ENCODE results near the gene ABCA1. TPM values are rescaled to one million over a fixed set of nuclear protein-coding genes. Genes with fewer than 3 reads are reported as not detected.

The ABCA1 gene
- polyA plus RNA-seq, 1 experiment, result 29.6 TPM

- DNase-seq (ENCODE audit: low read depth, low spot score), result no peak
- CTCF ChIA-PET, result interaction anchor here (0.6 to 0.8 kb wide), 2 partner anchors 19 to 94 kb away, joined by 3 to 4 read pairs; no protein-coding TSS in a partner anchor
- H3K27me3 ChIP-seq (ENCODE audit: control insufficient read depth, insufficient read depth, low read length), result no peaks in the 10 kb centered on the region
- TF ChIP-seq CTCF (IDR thresholded peaks at IDR 0.05; ENCODE audit: low read depth, low read length), result no peak
- H3K4me3 ChIP-seq (ENCODE audit: low read depth, low read length), result no peak overlapping the region
- no peak overlapping the region for H3K27ac ChIP-seq (ENCODE audit: low read depth, low read length)
- H3K9me3 ChIP-seq (ENCODE audit: control insufficient read depth, insufficient read depth, low read length), result no peaks in the 10 kb centered on the region
- POLR2A ChIA-PET, result no interaction called here
Measured at GRCh38 chr9:104800068-104800785, 127.7 kb downstream of the ABCA1 start.

GRCh38 chr9:104798209-104798995, 129.6 kb downstream of the ABCA1 start:
- no peak overlapping the region for H3K27ac ChIP-seq (ENCODE audit: low read depth, low read length)
- H3K9me3 ChIP-seq (ENCODE audit: control insufficient read depth, insufficient read depth, low read length), result no peaks in the 10 kb centered on the region
- H3K4me3 ChIP-seq (ENCODE audit: low read depth, low read length), result no peak overlapping the region
- ChIA-PET POLR2A (no interaction called here), CTCF (interaction anchor here (1.1 kb wide), 1 partner anchor 10 kb away, joined by 4 read pairs; no protein-coding TSS in a partner anchor)
- H3K27me3 ChIP-seq (ENCODE audit: control insufficient read depth, insufficient read depth, low read length), result no peaks in the 10 kb centered on the region
- DNase-seq (ENCODE audit: low read depth, low spot score), result no peak
- no peak for TF ChIP-seq CTCF (IDR thresholded peaks at IDR 0.05; ENCODE audit: low read depth, low read length)

DNA sequence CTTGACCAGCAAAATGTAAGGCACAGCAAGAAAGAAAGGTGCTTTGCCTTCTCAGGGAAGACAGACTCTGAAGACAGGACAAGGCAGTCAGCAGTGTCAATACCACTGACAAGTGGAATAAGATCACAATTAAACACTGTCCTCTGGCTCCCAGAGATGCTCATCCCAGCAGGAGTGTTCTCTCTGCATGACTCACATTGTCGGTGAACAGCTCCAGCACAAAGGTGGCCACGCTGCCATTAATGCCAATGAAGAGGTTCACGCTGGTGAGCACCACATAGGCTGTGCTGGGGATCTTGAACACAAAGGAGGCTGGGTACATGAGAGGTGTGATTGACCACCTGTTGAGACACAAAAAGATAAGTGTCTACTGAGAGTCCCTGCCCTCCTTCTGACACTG, 132.1 kb downstream of the ABCA1 start:
- no peaks in the 10 kb centered on the region for H3K9me3 ChIP-seq (ENCODE audit: control insufficient read depth, insufficient read depth, low read length)
- H3K27me3 ChIP-seq (ENCODE audit: control insufficient read depth, insufficient read depth, low read length), result no peaks in the 10 kb centered on the region
- ChIA-PET CTCF (no interaction called here), POLR2A (no interaction called here)
- TF ChIP-seq CTCF (IDR thresholded peaks at IDR 0.05; ENCODE audit: low read depth, low read length), result no peak
- H3K4me3 ChIP-seq (ENCODE audit: low read depth, low read length), result no peak overlapping the region
- no peak overlapping the region for H3K27ac ChIP-seq (ENCODE audit: low read depth, low read length)
- DNase-seq (ENCODE audit: low read depth, low spot score), result no peak

- POLR2A ChIA-PET, result no interaction called here
- CTCF ChIA-PET, result no interaction called here
- no peak for DNase-seq (ENCODE audit: low read depth, low spot score)
- H3K27ac ChIP-seq (ENCODE audit: low read depth, low read length), result no peak overlapping the region
- H3K4me3 ChIP-seq (ENCODE audit: low read depth, low read length), result no peak overlapping the region
- TF ChIP-seq CTCF (IDR thresholded peaks at IDR 0.05; ENCODE audit: low read depth, low read length), result no peak
- H3K27me3 ChIP-seq (ENCODE audit: control insufficient read depth, insufficient read depth, low read length), result no peaks in the 10 kb centered on the region
- H3K9me3 ChIP-seq (ENCODE audit: control insufficient read depth, insufficient read depth, low read length), result no peaks in the 10 kb centered on the region
Measured at GRCh38 chr9:104795082-104795481, 132.9 kb downstream of the ABCA1 start.

DNA sequence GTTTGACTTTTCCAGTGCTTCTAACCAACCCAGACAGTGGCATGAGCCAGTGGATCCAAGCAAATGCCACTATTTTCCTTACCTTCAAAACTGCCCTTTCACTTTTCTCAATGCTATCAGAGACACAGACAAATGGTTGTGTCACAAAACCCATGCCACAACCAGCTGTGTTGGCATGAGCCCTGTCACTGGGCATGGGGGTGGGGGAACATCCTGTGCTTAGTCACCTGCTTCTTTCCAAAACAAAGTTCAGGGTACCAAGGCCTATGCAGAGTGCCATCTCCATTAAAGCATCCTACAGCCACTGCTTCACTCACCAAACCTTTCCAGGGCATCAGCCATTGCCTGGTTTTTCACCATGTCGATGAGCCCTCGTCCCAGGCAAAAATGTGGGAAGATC, 133.9 kb downstream of the ABCA1 start:
- Histone ChIP-seq H3K27me3 (ENCODE audit: control insufficient read depth, insufficient read depth, low read length) (no peaks in the 10 kb centered on the region), H3K9me3 (ENCODE audit: control insufficient read depth, insufficient read depth, low read length) (no peaks in the 10 kb centered on the region), H3K4me3 (ENCODE audit: low read depth, low read length) (no peak overlapping the region), H3K27ac (ENCODE audit: low read depth, low read length) (no peak overlapping the region)
- no peak for TF ChIP-seq CTCF (IDR thresholded peaks at IDR 0.05; ENCODE audit: low read depth, low read length)
- ChIA-PET CTCF (no interaction called here), POLR2A (no interaction called here)
- no peak for DNase-seq (ENCODE audit: low read depth, low spot score)
